DOHH2 (cell line): ENCODE measurements around the gene C4orf50.

ENCODE experiments used
- H3F3A ChIP-seq: fragments of 200-600 bp; sonication (generic), shearing (Covaris generic); 2 replicates; pipeline ENCODE4 v1.6.0; 2016; ENCODE audit warnings: antibody characterized with exemption, mild to moderate bottlenecking; ENCODE audit not compliant: control insufficient read depth, insufficient read depth
- H3K27ac ChIP-seq: fragments of 200-600 bp; sonication (generic); 2 replicates; pipeline ENCODE4 v1.5.1; 2014; ENCODE audit warnings: low read depth, mild to moderate bottlenecking, low read length, moderate library complexity
- H3K27me3 ChIP-seq: fragments of 200-600 bp; sonication (generic); 2 replicates; pipeline ENCODE4 v1.6.1; 2014; ENCODE audit warnings: mild to moderate bottlenecking, low read length, mixed read lengths; ENCODE audit not compliant: control insufficient read depth
- H3K36me3 ChIP-seq: fragments of 200-600 bp; sonication (generic); 2 replicates; pipeline ENCODE4 v1.6.1; 2014; ENCODE audit warnings: mild to moderate bottlenecking, low read length, moderate library complexity, mixed read lengths; ENCODE audit not compliant: control insufficient read depth
- H3K4me1 ChIP-seq: fragments of 200-600 bp; sonication (generic); 2 replicates; pipeline ENCODE4 v1.6.1; 2014; ENCODE audit warnings: mild to moderate bottlenecking, low read length, mixed read lengths; ENCODE audit not compliant: control insufficient read depth
- H3K4me2 ChIP-seq: fragments of 200-600 bp; sonication (generic); 2 replicates; pipeline ENCODE4 v1.6.0; 2014; ENCODE audit warnings: mild to moderate bottlenecking, low read length, moderate library complexity
- H3K4me3 ChIP-seq: fragments of 200-600 bp; sonication (generic); 2 replicates; pipeline ENCODE4 v1.5.1; 2014; ENCODE audit warnings: mild to moderate bottlenecking, low read length, mixed read lengths
- H3K79me2 ChIP-seq: fragments of 200-600 bp; sonication (generic); 2 replicates; pipeline ENCODE4 v1.6.1; 2014; ENCODE audit warnings: mild to moderate bottlenecking, low read length, mixed read lengths; ENCODE audit not compliant: control insufficient read depth
- H3K9me2 ChIP-seq: fragments of 200-600 bp; sonication (generic); replicated peaks from 2 replicates; pipeline ENCODE4 v1.6.1; 2014; ENCODE audit warnings: mild to moderate bottlenecking, low read length, mixed read lengths; ENCODE audit not compliant: control insufficient read depth
- H3K9me3 ChIP-seq: fragments of 200-600 bp; sonication (generic); 2 replicates; pipeline ENCODE4 v1.6.1; 2014; ENCODE audit warnings: antibody characterized with exemption, low read length, mixed read lengths; ENCODE audit not compliant: control insufficient read depth, insufficient read depth
- H4K20me1 ChIP-seq: fragments of 200-600 bp; sonication (generic); 2 replicates; pipeline ENCODE4 v1.6.0; 2014; ENCODE audit warnings: low read depth, mild to moderate bottlenecking, antibody characterized with exemption, low read length, moderate library complexity; ENCODE audit not compliant: control insufficient read depth, insufficient read depth
- EZH2phosphoT487 ChIP-seq: fragments of 200-600 bp; sonication (generic); IDR thresholded peaks from 2 replicates; pipeline ENCODE4 v1.6.1; 2017; ENCODE audit warnings: borderline replicate concordance, mild to moderate bottlenecking, antibody characterized with exemption, low read length, moderate library complexity, mixed read lengths
- TF ChIP-seq, protein P1 (sequence below): fragments of 200-600 bp; sonication (generic); IDR thresholded peaks from one replicate; pipeline ENCODE4 v1.5.1; 2014; ENCODE audit warnings: antibody characterized with exemption, mild to moderate bottlenecking, low read depth, low read length; ENCODE audit not compliant: poor library complexity, severe bottlenecking

C4orf50 gene

GRCh38 chr4:5912614-5913019 lies 105.6 kb downstream of the C4orf50 start:
- no peaks in the 10 kb centered on the region for H3F3A ChIP-seq
- no peaks in the 10 kb centered on the region for H3K79me2 ChIP-seq
- H3K4me1 ChIP-seq: no peaks in the 10 kb centered on the region
- H3K36me3 ChIP-seq: no peaks in the 10 kb centered on the region
- no peaks in the 10 kb centered on the region for H3K9me3 ChIP-seq
- H3K4me2 ChIP-seq: no peak overlapping the region
- H3K4me3 ChIP-seq: no peak overlapping the region
- no peaks in the 10 kb centered on the region for H3K27me3 ChIP-seq
- H4K20me1 ChIP-seq: no peaks in the 10 kb centered on the region
- H3K9me2 ChIP-seq: no peaks in the 10 kb centered on the region
- no peak overlapping the region for H3K27ac ChIP-seq
- TF ChIP-seq, protein P1, sequence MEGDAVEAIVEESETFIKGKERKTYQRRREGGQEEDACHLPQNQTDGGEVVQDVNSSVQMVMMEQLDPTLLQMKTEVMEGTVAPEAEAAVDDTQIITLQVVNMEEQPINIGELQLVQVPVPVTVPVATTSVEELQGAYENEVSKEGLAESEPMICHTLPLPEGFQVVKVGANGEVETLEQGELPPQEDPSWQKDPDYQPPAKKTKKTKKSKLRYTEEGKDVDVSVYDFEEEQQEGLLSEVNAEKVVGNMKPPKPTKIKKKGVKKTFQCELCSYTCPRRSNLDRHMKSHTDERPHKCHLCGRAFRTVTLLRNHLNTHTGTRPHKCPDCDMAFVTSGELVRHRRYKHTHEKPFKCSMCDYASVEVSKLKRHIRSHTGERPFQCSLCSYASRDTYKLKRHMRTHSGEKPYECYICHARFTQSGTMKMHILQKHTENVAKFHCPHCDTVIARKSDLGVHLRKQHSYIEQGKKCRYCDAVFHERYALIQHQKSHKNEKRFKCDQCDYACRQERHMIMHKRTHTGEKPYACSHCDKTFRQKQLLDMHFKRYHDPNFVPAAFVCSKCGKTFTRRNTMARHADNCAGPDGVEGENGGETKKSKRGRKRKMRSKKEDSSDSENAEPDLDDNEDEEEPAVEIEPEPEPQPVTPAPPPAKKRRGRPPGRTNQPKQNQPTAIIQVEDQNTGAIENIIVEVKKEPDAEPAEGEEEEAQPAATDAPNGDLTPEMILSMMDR: no peak
- no peak for TF ChIP-seq EZH2phosphoT487

DNA sequence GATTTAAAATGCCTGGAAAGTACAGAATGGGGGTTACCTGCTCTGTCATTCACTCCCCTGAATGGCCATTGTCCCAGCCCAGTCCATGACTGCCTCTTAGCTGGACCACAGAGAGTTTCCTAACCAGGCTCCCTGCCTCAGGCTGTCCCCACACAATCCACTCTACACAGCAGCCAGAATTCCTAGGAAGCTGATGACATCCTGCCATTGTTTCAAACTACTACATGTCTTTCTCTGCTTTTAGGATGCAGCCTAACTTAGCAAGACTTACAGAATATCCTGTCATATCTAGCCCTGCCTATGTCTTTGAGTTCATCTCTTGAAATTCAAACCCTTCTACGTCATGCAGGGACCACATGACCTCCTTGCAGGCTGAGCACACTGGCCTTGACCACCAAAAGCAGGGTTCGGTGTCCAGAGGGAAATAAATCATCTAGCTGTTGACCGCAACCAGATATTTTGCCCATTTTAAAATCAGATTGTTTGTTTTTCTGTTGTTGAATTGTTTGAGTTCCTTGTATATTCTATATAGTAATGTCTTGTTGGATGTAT lies 109.3 kb downstream of the C4orf50 start:
- Histone ChIP-seq H3K9me2 (no peaks in the 10 kb centered on the region), H3K79me2 (no peaks in the 10 kb centered on the region), H3K27ac (no peak overlapping the region), H3K36me3 (no peaks in the 10 kb centered on the region), H3K4me3 (no peak overlapping the region), H4K20me1 (no peaks in the 10 kb centered on the region), H3K4me2 (no peak overlapping the region), H3F3A (no peaks in the 10 kb centered on the region), H3K27me3 (no peaks in the 10 kb centered on the region), H3K4me1 (no peaks in the 10 kb centered on the region), H3K9me3 (no peaks in the 10 kb centered on the region)
- TF ChIP-seq, protein P1: no peak
- no peak for TF ChIP-seq EZH2phosphoT487

DNA sequence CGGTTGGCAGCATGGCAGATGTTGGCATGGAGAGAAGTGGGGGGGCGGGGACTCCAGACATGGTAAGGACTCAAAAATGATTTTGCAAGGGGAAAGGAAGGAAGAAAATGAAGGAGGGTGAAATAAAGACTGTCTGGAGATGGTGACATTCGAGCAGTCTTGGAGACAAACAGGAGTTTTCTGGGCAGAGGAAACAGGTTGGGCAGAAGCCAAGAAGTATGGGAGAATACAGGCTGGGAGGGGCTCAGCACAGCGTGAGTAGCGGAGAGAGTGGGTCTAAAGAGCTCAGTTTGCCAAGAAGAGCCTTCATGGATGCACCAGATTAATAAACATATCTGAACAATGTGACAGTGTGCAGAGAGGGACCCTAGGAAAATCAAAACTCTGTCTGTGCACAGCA lies 112.0 kb downstream of the C4orf50 start:
- H3K9me2 ChIP-seq: no peaks in the 10 kb centered on the region
- H3K36me3 ChIP-seq: no peaks in the 10 kb centered on the region
- H3K27ac ChIP-seq: no peak overlapping the region
- H4K20me1 ChIP-seq: no peaks in the 10 kb centered on the region
- no peaks in the 10 kb centered on the region for H3K79me2 ChIP-seq
- no peak overlapping the region for H3K4me3 ChIP-seq
- no peaks in the 10 kb centered on the region for H3F3A ChIP-seq
- H3K4me1 ChIP-seq: no peaks in the 10 kb centered on the region
- no peaks in the 10 kb centered on the region for H3K27me3 ChIP-seq
- no peaks in the 10 kb centered on the region for H3K9me3 ChIP-seq
- H3K4me2 ChIP-seq: no peak overlapping the region
- no peak for TF ChIP-seq EZH2phosphoT487
- TF ChIP-seq, protein P1: no peak
